HG03066 (cell line): ENCODE data around the gene GNG4.
"Not testable (repeated sequence)": the region's sequence is repeated elsewhere in the genome, so short reads cannot be mapped to it uniquely, and the experiment has no call there.

Experiments used
- ATAC-seq: cut with Tn5 transposase; IDR thresholded peaks from one replicate; pipeline ENCODE4 v1.9.1; 2021; ENCODE audit warnings: low read depth; ENCODE audit not compliant: unreplicated experiment

Gene GNG4

GRCh38 chr1:235546369-235547155 is 103.0 kb downstream of the GNG4 start:
- not testable (repeated sequence) for ATAC-seq

GRCh38 chr1:235545292-235545930 is 104.2 kb downstream of the GNG4 start:
- no peak for ATAC-seq

GRCh38 chr1:235542845-235543244 is 106.7 kb downstream of the GNG4 start:
- ATAC-seq = not testable (repeated sequence)

- no peak for ATAC-seq
Measured at GRCh38 chr1:235533476-235534168, 116.0 kb downstream of the GNG4 start.

DNA sequence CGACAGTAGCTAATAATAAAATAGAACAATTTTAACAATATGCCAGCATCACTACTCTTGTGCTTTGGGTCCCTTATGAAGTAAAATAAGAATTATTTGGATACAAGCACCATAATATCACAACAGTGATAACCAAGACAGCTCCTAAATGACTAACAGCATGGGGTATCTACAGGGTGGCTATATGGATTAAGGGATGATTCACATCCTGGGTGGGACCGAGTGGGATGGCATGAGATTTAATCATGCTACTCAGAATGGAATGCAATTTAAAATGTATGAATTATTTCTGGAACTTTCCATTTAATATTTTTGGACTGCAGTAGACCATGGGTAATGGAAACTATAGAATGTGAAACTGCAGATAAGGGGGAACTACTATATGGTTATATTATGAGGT is 117.2 kb downstream of the GNG4 start:
- ATAC-seq = no peak

- ATAC-seq = no peak
Measured at GRCh38 chr1:235527196-235527814, 122.3 kb downstream of the GNG4 start.

GRCh38 chr1:235525314-235525713 is 124.3 kb downstream of the GNG4 start:
- ATAC-seq = no peak

- ATAC-seq = no peak
Measured at GRCh38 chr1:235516862-235517446, 132.6 kb downstream of the GNG4 start.

DNA sequence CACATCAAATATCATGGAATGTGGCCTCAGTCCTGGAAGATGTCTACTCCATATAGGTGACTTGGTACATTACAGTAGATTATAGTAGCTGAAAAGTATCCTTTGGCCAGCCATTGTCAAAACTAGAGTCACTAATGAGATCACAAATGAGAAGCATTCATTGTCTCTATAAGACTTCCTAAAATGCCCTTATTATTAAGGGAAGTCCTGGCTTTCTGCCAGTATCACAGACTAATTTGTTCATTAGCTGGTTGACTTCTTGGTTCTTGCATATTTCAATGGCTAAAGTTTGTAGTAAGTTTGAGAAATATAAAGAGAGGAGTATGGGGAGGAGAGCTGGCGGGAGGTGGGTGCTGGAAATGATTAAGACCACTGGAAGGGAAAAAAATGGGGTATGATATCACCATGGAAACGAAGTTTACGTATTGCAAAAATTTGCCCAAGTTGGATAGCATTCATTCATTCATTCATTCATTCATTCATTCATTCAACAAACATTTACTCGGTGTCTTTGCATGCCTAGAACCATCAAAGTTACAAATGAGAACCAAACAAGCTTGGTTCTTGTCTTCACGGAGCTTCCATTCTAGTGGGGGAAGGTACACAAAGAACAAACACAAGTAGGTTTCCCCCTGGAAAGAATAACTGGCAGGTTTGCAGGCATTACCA is 133.6 kb downstream of the GNG4 start:
- no peak for ATAC-seq

GRCh38 chr1:235513495-235514366 is 135.9 kb downstream of the GNG4 start:
- no peak for ATAC-seq

DNA sequence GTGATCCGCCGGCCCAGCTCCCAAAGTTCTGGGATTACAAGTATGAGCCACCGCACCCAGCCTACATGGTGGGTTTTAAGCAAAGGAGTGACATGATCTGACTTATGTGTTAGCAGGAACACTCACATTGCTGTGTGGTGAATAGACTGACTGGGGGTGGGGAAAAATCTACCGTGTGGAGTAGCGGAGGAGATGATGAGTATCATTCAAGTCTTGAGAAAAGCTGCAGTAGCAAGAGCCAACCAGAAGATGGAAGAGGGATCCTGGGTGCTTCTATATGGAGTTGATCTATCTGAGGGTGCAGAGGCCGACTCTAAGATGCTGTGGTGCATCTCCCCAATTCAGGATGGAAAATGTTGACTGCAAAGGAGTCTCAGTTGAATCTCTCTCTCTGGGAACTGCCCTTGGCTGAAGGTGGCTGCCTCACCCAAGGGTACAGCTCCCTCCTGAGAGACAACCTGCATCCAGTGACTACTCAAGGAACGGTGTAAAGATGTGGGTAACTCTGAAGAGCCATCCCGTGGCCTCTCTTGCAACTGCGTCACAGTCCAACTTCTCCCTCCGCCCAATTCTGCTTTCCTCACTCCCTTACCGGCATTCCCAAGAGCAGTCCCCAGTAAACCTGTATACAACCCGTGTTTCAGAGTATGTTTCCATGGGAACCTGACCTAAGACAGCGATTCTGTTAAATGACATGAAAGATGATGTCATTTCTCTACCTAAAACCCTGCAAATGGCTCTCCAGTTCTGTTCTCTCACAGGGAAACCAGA is 137.9 kb downstream of the GNG4 start:
- ATAC-seq = no peak

GRCh38 chr1:235510823-235511222 is 138.8 kb downstream of the GNG4 start:
- ATAC-seq = no peak

DNA sequence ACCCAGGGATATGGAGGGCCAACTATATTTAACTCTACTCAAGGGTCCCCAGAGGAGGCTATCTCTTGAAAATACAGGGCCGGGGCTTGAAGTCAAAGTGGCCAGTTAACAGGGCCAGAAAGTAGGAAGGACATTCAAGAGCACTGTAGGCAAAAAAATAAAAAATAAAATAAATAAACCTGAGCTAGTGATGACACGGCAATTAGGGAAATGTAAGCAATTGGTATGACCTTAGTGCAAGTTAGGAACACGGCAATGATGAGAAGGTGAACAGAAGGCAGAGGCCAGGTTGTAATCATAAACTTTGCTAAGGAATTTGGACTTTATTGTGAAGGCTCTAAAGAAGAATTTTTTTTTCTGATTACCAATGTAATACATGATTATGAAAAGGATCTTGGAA is 142.0 kb downstream of the GNG4 start:
- ATAC-seq = no peak

- peak; percentile 71 for ATAC-seq
Measured at GRCh38 chr1:235504494-235505222, 144.9 kb downstream of the GNG4 start.

- peak; percentile 33 for ATAC-seq
Measured at GRCh38 chr1:235504122-235504493, 145.5 kb downstream of the GNG4 start, which contains the start of gene B3GALNT2. Gene B3GALNT2, minus strand, starts transcription at chr1:235504452. Its CDS starts 200 bp downstream, at chr1:235504252.

- ATAC-seq = no peak
Measured at GRCh38 chr1:235503403-235504121, 146.0 kb downstream of the GNG4 start.
